ENCODE results near the gene WDR81.

DNA sequence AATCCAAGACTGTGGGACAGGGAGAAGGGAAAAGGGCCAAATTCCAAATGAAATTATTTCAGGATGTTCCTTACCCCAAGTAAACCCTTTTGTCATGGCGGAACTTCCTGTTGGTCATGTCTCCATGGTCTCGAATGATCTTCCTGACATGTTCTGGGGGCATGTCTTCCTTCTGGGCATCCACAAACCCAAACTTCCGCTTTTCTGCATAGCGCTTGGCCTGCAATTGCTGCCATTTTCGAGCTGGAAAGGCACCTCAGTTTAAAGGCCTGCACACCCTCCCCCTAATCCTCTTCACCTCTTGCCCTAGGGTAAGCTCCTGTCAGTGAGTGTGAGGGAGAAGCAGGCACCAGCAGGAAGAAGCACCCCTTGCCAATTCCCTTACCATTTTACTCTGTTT, 41.0 kb upstream of the WDR81 start:
- no peak for TF ChIP-seq POLR2AphosphoS5 (IDR thresholded peaks at IDR 0.05)
- no peak for TF ChIP-seq CTCF (IDR thresholded peaks at IDR 0.05)

Data from transverse colon (tissue), 4 donors.